IMR-90 (cell line): Measurements from ENCODE around the gene TM2D3. TPM values are rescaled to one million over a fixed set of nuclear protein-coding genes. Genes with fewer than 3 reads are reported as not detected.
A peak's percentile ranks its signal among the peaks of the same experiment; 100 is the strongest.

ENCODE experiments used
- ATAC-seq: fragments of 200-7000 bp; cut with Tn5 transposase; 2 replicates; pipeline ENCODE4 v1.9.1; 2020; ENCODE audit warnings: low read depth, mild to moderate bottlenecking, moderate library complexity
- BruUV-seq: library from RNA; stranded (reverse); fragments of 400-500 nt; replicated peaks from 2 replicates; lab custom pipeline; 2021; lab: Mats Ljungman, UMichigan
- CTCF ChIA-PET: fragments of 300-600 bp; formaldehyde crosslinking; extraction: SDS; loops from one replicate; lab custom pipeline; 2021; ENCODE audit warnings: antibody characterized with exemption; lab: Yijun Ruan, JAX
- POLR2A ChIA-PET: fragments of 300-600 bp; sonication (Branson Sonifier 250); formaldehyde crosslinking; loops from one replicate; lab custom pipeline; 2022; ENCODE audit warnings: antibody characterized with exemption; ENCODE audit not compliant: unreplicated experiment; lab: Charles Lee
- DNase-seq: peaks from one replicate; pipeline ENCODE4 v3.0.0; 2013
- H2AFZ ChIP-seq: replicated peaks from 2 replicates; pipeline ENCODE3; 2013; ENCODE audit warnings: low read length, mild to moderate bottlenecking; ENCODE audit not compliant: poor library complexity
- H2AK5ac ChIP-seq: 2 replicates; pipeline ENCODE4 v1.6.1; 2013; ENCODE audit warnings: low read depth, low read length, inconsistent platforms
- H2AK9ac ChIP-seq: replicated peaks from 2 replicates; pipeline ENCODE3; 2013; ENCODE audit warnings: mild to moderate bottlenecking, low read depth, low read length, moderate library complexity; ENCODE audit not compliant: poor library complexity
- H2BK120ac ChIP-seq: 2 replicates; pipeline ENCODE4 v1.6.1; 2013; ENCODE audit warnings: low read depth, low read length, inconsistent platforms
- H2BK15ac ChIP-seq: 3 replicates; pipeline ENCODE4 v1.6.1; 2013; ENCODE audit warnings: low read depth, low read length, inconsistent platforms
- H2BK20ac ChIP-seq: 2 replicates; pipeline ENCODE4 v1.6.1; 2013; ENCODE audit warnings: low read depth, mild to moderate bottlenecking, inconsistent platforms, low read length, moderate library complexity
- H2BK5ac ChIP-seq: 2 replicates; pipeline ENCODE4 v1.6.1; 2013; ENCODE audit warnings: mild to moderate bottlenecking, low read depth, low read length, inconsistent platforms; ENCODE audit not compliant: poor library complexity, severe bottlenecking
- H3K14ac ChIP-seq: replicated peaks from 2 replicates; pipeline ENCODE4 v1.6.1; 2013; ENCODE audit warnings: low read depth, low read length, inconsistent platforms
- H3K18ac ChIP-seq: 2 replicates; pipeline ENCODE4 v1.6.1; 2013; ENCODE audit warnings: low read depth, low read length, control low read depth
- H3K23ac ChIP-seq: 2 replicates; pipeline ENCODE4 v1.6.1; 2013; ENCODE audit warnings: low read depth, low read length, inconsistent platforms
- H3K27ac ChIP-seq: 2 replicates; pipeline ENCODE4 v1.5.1; 2013; ENCODE audit warnings: mild to moderate bottlenecking, control low read depth, low read length; ENCODE audit not compliant: insufficient read depth
- H3K27me3 ChIP-seq: 2 replicates; pipeline ENCODE4 v1.6.1; 2013; ENCODE audit warnings: low read length; ENCODE audit not compliant: control insufficient read depth, insufficient read depth
- H3K36me3 ChIP-seq: 2 replicates; pipeline ENCODE4 v1.6.1; 2013; ENCODE audit warnings: low read length, mixed read lengths; ENCODE audit not compliant: control insufficient read depth, insufficient read depth
- H3K4ac ChIP-seq: 2 replicates; pipeline ENCODE4 v1.6.1; 2013; ENCODE audit warnings: low read depth, low read length, inconsistent platforms
- H3K4me1 ChIP-seq: 2 replicates; pipeline ENCODE4 v1.6.1; 2013; ENCODE audit warnings: low read length, mixed read lengths; ENCODE audit not compliant: control insufficient read depth, insufficient read depth
- H3K4me2 ChIP-seq: 2 replicates; pipeline ENCODE4 v1.6.1; 2013; ENCODE audit warnings: low read depth, mild to moderate bottlenecking, control low read depth, low read length, moderate library complexity
- H3K4me3 ChIP-seq: 2 replicates; pipeline ENCODE4 v1.5.1; 2013; ENCODE audit warnings: low read depth, mild to moderate bottlenecking, control low read depth, low read length, moderate library complexity; ENCODE audit not compliant: insufficient read depth
- H3K56ac ChIP-seq: 2 replicates; pipeline ENCODE4 v1.6.1; 2013; ENCODE audit warnings: low read length, inconsistent platforms; ENCODE audit not compliant: insufficient read depth; ENCODE audit errors: extremely low read depth
- H3K79me1 ChIP-seq, 2 experiments: 2 replicates each; pipeline ENCODE4 v1.6.1; 2013; ENCODE audit warnings: low read length in 2 of 2, inconsistent platforms in 1 of 2, low read depth in 1 of 2
- H3K9ac ChIP-seq: 2 replicates; pipeline ENCODE4 v1.6.1; 2013; ENCODE audit warnings: low read depth, low read length, control low read depth
- H3K9me1 ChIP-seq: 2 replicates; pipeline ENCODE4 v1.6.1; 2013; ENCODE audit warnings: low read length, inconsistent platforms; ENCODE audit not compliant: insufficient read depth
- H3K9me3 ChIP-seq: 2 replicates; pipeline ENCODE4 v1.6.1; 2013; ENCODE audit warnings: low read length; ENCODE audit not compliant: control insufficient read depth, insufficient read depth
- H4K20me1 ChIP-seq: 2 replicates; pipeline ENCODE4 v1.6.1; 2013; ENCODE audit warnings: low read length, inconsistent platforms; ENCODE audit not compliant: insufficient read depth
- H4K5ac ChIP-seq: 2 replicates; pipeline ENCODE4 v1.6.1; 2013; ENCODE audit warnings: mild to moderate bottlenecking, low read depth, low read length, control low read depth
- H4K8ac ChIP-seq, 2 experiments: 2 replicates each; pipeline ENCODE4 v1.6.1; 2013; ENCODE audit warnings: low read depth in 2 of 2, low read length in 2 of 2, control low read depth in 1 of 2, inconsistent platforms in 1 of 2
- H4K91ac ChIP-seq: 2 replicates; pipeline ENCODE4 v1.6.1; 2013; ENCODE audit warnings: low read depth, low read length, inconsistent platforms; ENCODE audit not compliant: insufficient read depth
- CEBPB ChIP-seq: IDR thresholded peaks from 2 replicates; pipeline ENCODE4 v1.6.1; 2012; ENCODE audit warnings: low read depth, low read length, improper control_type of control experiment
- MAFK ChIP-seq: IDR thresholded peaks from 2 replicates; pipeline ENCODE4 v1.6.1; 2012; ENCODE audit warnings: low read depth, low read length, improper control_type of control experiment
- MAZ ChIP-seq: IDR thresholded peaks from 2 replicates; pipeline ENCODE4 v1.6.1; 2012; ENCODE audit warnings: low read depth, mild to moderate bottlenecking, low read length, improper control_type of control experiment, moderate library complexity, borderline replicate concordance
- RFX5 ChIP-seq: IDR thresholded peaks from 2 replicates; pipeline ENCODE4 v1.8.0; 2012; ENCODE audit warnings: low read depth, mild to moderate bottlenecking, low read length, moderate library complexity
- SMC3 ChIP-seq: fragments of 150-350 bp; IDR thresholded peaks from 2 replicates; pipeline ENCODE4 v1.6.1; 2016; ENCODE audit warnings: low read depth, mild to moderate bottlenecking, antibody characterized with exemption, low read length, moderate library complexity
- WGBS, 2 experiments: methylation state at CpG; one replicate each; pipeline versions ENCODE4 v1.1.5 to v1.1.7; 2013; ENCODE audit warnings: missing lambda C conversion rate in 2 of 2; ENCODE audit not compliant: insufficient read length in 1 of 2; ENCODE audit errors: extremely low coverage in 2 of 2; 5-methylcytosine and 5-hydroxymethylcytosine counted together
- dilution Hi-C: fragments of 300-500 bp; cut with HindIII; formaldehyde crosslinking; loops from one replicate; pipeline ENCODE4 v1.14.3; 2018; ENCODE audit warnings: low sequenced_read_pairs; ENCODE audit not compliant: unreplicated experiment
- in situ Hi-C: fragments of 300-500 bp; cut with MboI; formaldehyde crosslinking; loops from 3 replicates; pipeline ENCODE4 v1.14.3; 2019; ENCODE audit warnings: low sequenced_read_pairs, inconsistent platforms, mixed read lengths
- intact Hi-C: fragments of 100-400 bp; cut with micrococcal nuclease; formaldehyde crosslinking; loops from 2 replicates; pipeline ENCODE4 v1.10.0; 2022
- polyA plus RNA-seq, 3 experiments: library from polyadenylated mRNA; depleted of rRNA; stranded (reverse); fragments of >200 nt; gene quantifications; 2 replicates each; pipeline ENCODE4 v1.2.3, GENCODE V29; 2012; ENCODE audit warnings: low replicate concordance in 1 of 3
- total RNA-seq: library from RNA; depleted of rRNA; stranded (reverse); fragments of >200 nt; gene quantifications from 2 replicates; pipeline ENCODE4 v1.2.3, GENCODE V29; 2012

Gene TM2D3
- total and polyA plus RNA-seq, 2 of the 4 experiments (the other 2 are of a cell fraction) = 27.4 to 34.5 TPM

DNA sequence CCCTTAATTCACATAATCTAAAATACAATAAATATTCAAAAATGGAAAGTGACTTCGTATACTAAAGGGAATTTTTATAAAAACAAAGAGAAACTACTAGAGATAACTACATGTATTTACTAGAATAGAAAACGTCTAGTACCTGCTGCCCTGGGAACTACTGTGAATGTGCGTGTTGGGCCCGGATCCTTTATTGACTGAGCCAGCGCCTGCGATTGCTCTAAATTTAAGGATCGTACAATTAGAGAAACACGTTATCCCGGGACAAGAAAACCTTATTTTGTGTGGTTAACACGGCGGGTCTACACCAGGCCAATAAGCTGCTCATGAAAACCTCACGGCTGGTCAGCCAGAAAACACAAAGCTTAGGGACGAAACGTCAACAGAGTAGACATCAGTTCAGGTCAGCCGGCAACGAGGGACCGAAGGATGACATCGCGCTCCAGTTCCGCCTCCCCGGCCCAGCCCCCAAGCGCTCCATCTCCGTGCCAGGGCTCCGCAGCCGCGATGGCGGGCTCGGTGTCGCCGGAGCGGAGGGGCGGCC lies 555 bp downstream of the TM2D3 start (continued):
- TF ChIP-seq MAZ = no peak

DNA sequence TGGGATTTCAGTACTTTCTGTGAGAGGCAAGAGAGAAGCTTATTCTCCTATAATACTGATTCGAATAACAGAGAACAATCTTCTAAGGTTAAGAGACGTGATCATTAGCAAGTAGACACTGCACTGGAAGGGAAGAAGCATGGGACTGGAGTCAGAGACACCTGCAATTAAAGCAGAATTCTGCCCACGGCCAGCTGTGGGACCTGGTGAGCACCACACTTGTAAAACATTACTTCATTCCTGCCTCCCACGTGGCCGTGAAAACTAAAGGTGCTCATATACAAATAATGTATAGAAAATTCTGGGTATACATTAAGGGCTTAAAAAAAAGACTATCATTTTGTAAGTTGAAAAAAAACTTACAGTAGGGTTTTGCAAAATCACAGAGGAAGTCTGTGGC lies 2.0 kb downstream of the TM2D3 start:
- H3K9ac ChIP-seq = no peak overlapping the region
- H3K18ac ChIP-seq = no peak overlapping the region
- no CpG with 5 or more reads among the region's 5 CpGs for WGBS, 2 experiments

More for the DNA sequence above, 2.0 kb downstream of the TM2D3 start:
- dilution Hi-C loops = no loop called here
- H2BK20ac ChIP-seq = no peak overlapping the region
- no peaks in the 10 kb centered on the region for H3K9me3 ChIP-seq
- H3K4ac ChIP-seq = no peak overlapping the region
- no peak overlapping the region for H2AK9ac ChIP-seq
- in situ Hi-C loops = no loop called here
- POLR2A ChIA-PET = no interaction called here
- peaks cover 22 to 39% of the 10 kb centered on the region in 2 experiments for H3K79me1 ChIP-seq
- H3K14ac ChIP-seq = no peak overlapping the region
- no peak overlapping the region for H4K8ac ChIP-seq
- ATAC-seq (no peak), DNase-seq (no peak)
- intact Hi-C loops = loop anchor here (5.0 kb wide), 1 partner anchor 72 kb away; the partner anchor contains the start of gene TARS3
- H4K91ac ChIP-seq = no peak overlapping the region
- H3K27me3 ChIP-seq = no peaks in the 10 kb centered on the region
- H3K27ac ChIP-seq = no peak overlapping the region
- no peak overlapping the region for H4K5ac ChIP-seq
- no peak overlapping the region; the same call in 1 of the 2 replicates for H3K4me2 ChIP-seq
- H3K56ac ChIP-seq = no peak overlapping the region
- H2BK120ac ChIP-seq = no peak overlapping the region
- no peak overlapping the region for H2BK15ac ChIP-seq
- peaks cover 19% of the 10 kb centered on the region for H3K36me3 ChIP-seq
- no peak overlapping the region for H2AFZ ChIP-seq
- peaks cover 6% of the 10 kb centered on the region for H3K4me1 ChIP-seq
- peak overlapping the region; percentile 1; the same call in 1 of the 2 replicates for H3K23ac ChIP-seq
- H2BK5ac ChIP-seq = no peak overlapping the region
- TF ChIP-seq CEBPB (no peak), SMC3 (no peak), RFX5 (no peak), MAFK (no peak)
- H3K4me3 ChIP-seq = no peak overlapping the region
- peaks cover 7% of the 10 kb centered on the region; the same call in 1 of the 2 replicates for H4K20me1 ChIP-seq
- H2AK5ac ChIP-seq = no peak overlapping the region
- no TSS peak for BruUV-seq
- 0 out of 2 replicates have a peak, but pooled peaks cover 3% of the 10 kb centered on the region for H3K9me1 ChIP-seq
- CTCF ChIA-PET = interaction anchor here (1.2 kb wide), 1 partner anchor 9 kb away, joined by 3 read pairs; no protein-coding TSS in a partner anchor
